Astrocyte (in vitro differentiated cells and primary cell): ENCODE data around the gene PSMB3. TPM values are rescaled to one million over a fixed set of nuclear protein-coding genes. Genes with fewer than 3 reads are reported as not detected.

Experiments
- microRNA-seq: library from miRNA; unstranded; fragments of <30 nt; microRNA quantifications from one replicate; pipeline ENCODE4 v1.2.0, GENCODE V29; 2020
- total RNA-seq: library from RNA; stranded (reverse); gene quantifications from 2 replicates; pipeline ENCODE4 v1.2.1, GENCODE V29; 2021

Gene PSMB3
- total RNA-seq, 1 donor from 2014 or later: 191 TPM

Small RNAs within 50 kb of the gene (microRNA-seq; reads per million reads assigned to microRNA genes)
- 3.3 reads per million, percentile 9 among the genes with 10 or more reads in this experiment for gene MIR4726

Other genes starting within 250 kb of the PSMB3 start
- 0.75 and 1.5 TPM in 2 replicates for gene SRCIN1, start 146.8 kb upstream of the PSMB3 start, total RNA-seq
- 2.4 and 4.1 TPM in 2 replicates for gene EPOP, start 77.8 kb upstream of the PSMB3 start, total RNA-seq
- gene MLLT6, start 47.5 kb upstream of the PSMB3 start, total RNA-seq: 18.1 and 20.9 TPM in 2 replicates
- 12.0 and 13.1 TPM in 2 replicates for gene CISD3, start 22.4 kb upstream of the PSMB3 start, total RNA-seq
- 68.2 and 73.7 TPM in 2 replicates for gene PCGF2, start 4.4 kb upstream of the PSMB3 start, total RNA-seq
- gene PIP4K2B, start 46.8 kb downstream of the PSMB3 start, total RNA-seq: 54.4 and 58.2 TPM in 2 replicates
- gene CWC25, start 72.6 kb downstream of the PSMB3 start, total RNA-seq: 12.4 and 13.7 TPM in 2 replicates
- gene RPL23, start 101.0 kb downstream of the PSMB3 start, total RNA-seq: 954 and 1,087 TPM in 2 replicates
- gene LASP1, start 117.3 kb downstream of the PSMB3 start, total RNA-seq: 395 and 421 TPM in 2 replicates
- gene FBXO47, start 214.7 kb downstream of the PSMB3 start, total RNA-seq: not detected in 2 replicates